ENCODE results near the gene ZYX. TPM values are rescaled to one million over a fixed set of nuclear protein-coding genes. Genes with fewer than 3 reads are reported as not detected.

ZYX gene
- total and polyA plus RNA-seq, 9 of the 15 experiments (the other 6 are each of a cell fraction or from before 2014, with no cell fraction given): 1.8 to 130 (median 15.7) TPM

- TF ChIP-seq CBX5 (IDR thresholded peaks at IDR 0.05; ENCODE audit: borderline replicate concordance, low read depth) (no peak), FOXM1 (IDR thresholded peaks at IDR 0.05; ENCODE audit: low read depth) (no peak), FOXM1 (CRISPR knock-in tag; IDR thresholded peaks at IDR 0.05; ENCODE audit: low read depth) (no peak), SRSF3 (IDR thresholded peaks at IDR 0.05; ENCODE audit: insufficient read depth, low read length) (no peak), CEBPG (CRISPR knock-in tag; IDR thresholded peaks at IDR 0.05) (0 out of 2 replicates have a peak, but pooled peaks have one; percentile 45), CEBPG (tag; conservative IDR thresholded peaks at IDR 0.05 in 1 of 2, IDR thresholded peaks at IDR 0.05 in 1 of 2) (peak; percentile 32 to 58), ZNF766 (CRISPR knock-in tag; conservative IDR thresholded peaks at IDR 0.05) (no peak), PATZ1 (CRISPR knock-in tag; IDR thresholded peaks at IDR 0.05; ENCODE audit: borderline replicate concordance) (0 out of 2 replicates have a peak, but pooled peaks have one; percentile 55), TFAM (CRISPR knock-in tag; conservative IDR thresholded peaks at IDR 0.05) (no peak), KLF6 (CRISPR knock-in tag; IDR thresholded peaks at IDR 0.05; ENCODE audit: borderline replicate concordance) (no peak), SREBF2 (CRISPR knock-in tag; IDR thresholded peaks at IDR 0.05) (no peak), SMARCE1 (IDR thresholded peaks at IDR 0.05) (peak; percentile 14; the same call in 1 of the 2 replicates), DNMT1 (IDR thresholded peaks at IDR 0.05) (no peak)
- TF ChIP-seq, protein P1, sequence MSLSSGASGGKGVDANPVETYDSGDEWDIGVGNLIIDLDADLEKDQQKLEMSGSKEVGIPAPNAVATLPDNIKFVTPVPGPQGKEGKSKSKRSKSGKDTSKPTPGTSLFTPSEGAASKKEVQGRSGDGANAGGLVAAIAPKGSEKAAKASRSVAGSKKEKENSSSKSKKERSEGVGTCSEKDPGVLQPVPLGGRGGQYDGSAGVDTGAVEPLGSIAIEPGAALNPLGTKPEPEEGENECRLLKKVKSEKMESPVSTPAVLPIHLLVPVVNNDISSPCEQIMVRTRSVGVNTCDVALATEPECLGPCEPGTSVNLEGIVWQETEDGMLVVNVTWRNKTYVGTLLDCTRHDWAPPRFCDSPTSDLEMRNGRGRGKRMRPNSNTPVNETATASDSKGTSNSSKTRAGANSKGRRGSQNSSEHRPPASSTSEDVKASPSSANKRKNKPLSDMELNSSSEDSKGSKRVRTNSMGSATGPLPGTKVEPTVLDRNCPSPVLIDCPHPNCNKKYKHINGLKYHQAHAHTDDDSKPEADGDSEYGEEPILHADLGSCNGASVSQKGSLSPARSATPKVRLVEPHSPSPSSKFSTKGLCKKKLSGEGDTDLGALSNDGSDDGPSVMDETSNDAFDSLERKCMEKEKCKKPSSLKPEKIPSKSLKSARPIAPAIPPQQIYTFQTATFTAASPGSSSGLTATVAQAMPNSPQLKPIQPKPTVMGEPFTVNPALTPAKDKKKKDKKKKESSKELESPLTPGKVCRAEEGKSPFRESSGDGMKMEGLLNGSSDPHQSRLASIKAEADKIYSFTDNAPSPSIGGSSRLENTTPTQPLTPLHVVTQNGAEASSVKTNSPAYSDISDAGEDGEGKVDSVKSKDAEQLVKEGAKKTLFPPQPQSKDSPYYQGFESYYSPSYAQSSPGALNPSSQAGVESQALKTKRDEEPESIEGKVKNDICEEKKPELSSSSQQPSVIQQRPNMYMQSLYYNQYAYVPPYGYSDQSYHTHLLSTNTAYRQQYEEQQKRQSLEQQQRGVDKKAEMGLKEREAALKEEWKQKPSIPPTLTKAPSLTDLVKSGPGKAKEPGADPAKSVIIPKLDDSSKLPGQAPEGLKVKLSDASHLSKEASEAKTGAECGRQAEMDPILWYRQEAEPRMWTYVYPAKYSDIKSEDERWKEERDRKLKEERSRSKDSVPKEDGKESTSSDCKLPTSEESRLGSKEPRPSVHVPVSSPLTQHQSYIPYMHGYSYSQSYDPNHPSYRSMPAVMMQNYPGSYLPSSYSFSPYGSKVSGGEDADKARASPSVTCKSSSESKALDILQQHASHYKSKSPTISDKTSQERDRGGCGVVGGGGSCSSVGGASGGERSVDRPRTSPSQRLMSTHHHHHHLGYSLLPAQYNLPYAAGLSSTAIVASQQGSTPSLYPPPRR (CRISPR knock-in tag; IDR thresholded peaks at IDR 0.05; ENCODE audit: borderline replicate concordance): no peak
- TF ChIP-seq, protein P2, sequence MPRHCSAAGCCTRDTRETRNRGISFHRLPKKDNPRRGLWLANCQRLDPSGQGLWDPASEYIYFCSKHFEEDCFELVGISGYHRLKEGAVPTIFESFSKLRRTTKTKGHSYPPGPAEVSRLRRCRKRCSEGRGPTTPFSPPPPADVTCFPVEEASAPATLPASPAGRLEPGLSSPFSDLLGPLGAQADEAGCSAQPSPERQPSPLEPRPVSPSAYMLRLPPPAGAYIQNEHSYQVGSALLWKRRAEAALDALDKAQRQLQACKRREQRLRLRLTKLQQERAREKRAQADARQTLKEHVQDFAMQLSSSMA (CRISPR knock-in tag; IDR thresholded peaks at IDR 0.05): no peak
- TF ChIP-seq, protein P3, sequence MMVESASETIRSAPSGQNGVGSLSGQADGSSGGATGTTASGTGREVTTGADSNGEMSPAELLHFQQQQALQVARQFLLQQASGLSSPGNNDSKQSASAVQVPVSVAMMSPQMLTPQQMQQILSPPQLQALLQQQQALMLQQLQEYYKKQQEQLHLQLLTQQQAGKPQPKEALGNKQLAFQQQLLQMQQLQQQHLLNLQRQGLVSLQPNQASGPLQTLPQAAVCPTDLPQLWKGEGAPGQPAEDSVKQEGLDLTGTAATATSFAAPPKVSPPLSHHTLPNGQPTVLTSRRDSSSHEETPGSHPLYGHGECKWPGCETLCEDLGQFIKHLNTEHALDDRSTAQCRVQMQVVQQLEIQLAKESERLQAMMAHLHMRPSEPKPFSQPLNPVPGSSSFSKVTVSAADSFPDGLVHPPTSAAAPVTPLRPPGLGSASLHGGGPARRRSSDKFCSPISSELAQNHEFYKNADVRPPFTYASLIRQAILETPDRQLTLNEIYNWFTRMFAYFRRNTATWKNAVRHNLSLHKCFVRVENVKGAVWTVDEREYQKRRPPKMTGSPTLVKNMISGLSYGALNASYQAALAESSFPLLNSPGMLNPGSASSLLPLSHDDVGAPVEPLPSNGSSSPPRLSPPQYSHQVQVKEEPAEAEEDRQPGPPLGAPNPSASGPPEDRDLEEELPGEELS (CRISPR knock-in tag; IDR thresholded peaks at IDR 0.05; ENCODE audit: borderline replicate concordance): 0 out of 2 replicates have a peak, but pooled peaks have one; percentile 28
Observed at GRCh38 chr7:143379611-143380259, 1.4 kb upstream of the ZYX start (continued).

Measured in K562 (cell line).